ENCODE results near the gene DIAPH2. TPM values are rescaled to one million over a fixed set of nuclear protein-coding genes. Genes with fewer than 3 reads are reported as not detected.

The DIAPH2 gene
- total and polyA plus RNA-seq, 2 of the 13 experiments (the other 11 are each of a cell fraction or from before 2014, with no cell fraction given): 2.1 to 8.5 TPM

DNA sequence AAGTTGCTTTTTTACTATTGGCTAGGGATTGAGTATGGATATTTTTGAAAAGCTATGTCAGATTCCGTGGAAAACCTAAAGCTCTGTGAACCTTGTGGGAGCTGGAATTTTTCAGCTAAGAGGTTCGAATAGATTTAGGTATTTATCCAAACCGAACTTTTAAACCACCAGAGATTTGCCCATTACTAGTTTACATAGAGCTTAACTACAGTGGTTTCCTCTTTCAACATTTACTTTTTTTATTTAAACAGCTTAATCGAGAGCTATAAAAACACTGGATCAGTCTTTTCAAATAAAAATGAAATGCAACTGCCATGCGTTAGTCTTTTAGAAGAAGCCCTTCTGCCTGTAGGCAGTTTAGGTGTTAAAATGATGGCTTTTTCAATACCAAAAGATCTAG, 576.0 kb downstream of the DIAPH2 start:
- POLR2A ChIA-PET: no interaction called here
- Histone ChIP-seq H3K9me3 (ENCODE audit: low read length) (no peaks in the 10 kb centered on the region), H3K27me3 (ENCODE audit: control insufficient read depth in 1 of 2, insufficient read depth in 2 of 2, low read length in 2 of 2) (no peaks in the 10 kb centered on the region), H3K4me2 (ENCODE audit: low read depth, low read length) (no peak overlapping the region), H3K27ac (ENCODE audit: extremely low read length, insufficient read depth, low read length) (no peak overlapping the region), H4K20me1 (ENCODE audit: insufficient read depth, low read length) (no peaks in the 10 kb centered on the region), H3K9ac (ENCODE audit: insufficient read depth, low read depth, low read length) (no peak overlapping the region), H3K4me3 (replicated peaks in 1 of 3; ENCODE audit: insufficient read depth in 1 of 3, low read depth in 2 of 3, low read length in 3 of 3) (no peak overlapping the region), H2AFZ (ENCODE audit: low read length) (no peak overlapping the region), H3K36me3 (replicated peaks in 1 of 2; ENCODE audit: control insufficient read depth in 1 of 2, insufficient read depth in 2 of 2, low read length in 2 of 2) (no peaks in the 10 kb centered on the region), H3K79me2 (ENCODE audit: insufficient read depth, low read length) (no peaks in the 10 kb centered on the region), H3K4me1 (ENCODE audit: insufficient read depth, low read length) (no peaks in the 10 kb centered on the region)
- no TSS peak for BruUV-seq (replicated peaks)
- intact Hi-C loops (cut with micrococcal nuclease; ENCODE audit: unreplicated experiment) (no loop called here), in situ Hi-C loops (cut with HindIII; ENCODE audit: extremely low pct_ligation_motif_present, low pct_unique_long_range_greater_than_20kb) (no loop called here)
- ATAC-seq (no peak), FAIRE-seq (no peak), DNase-seq (ENCODE audit: low spot score) (no peak)
- whole genome bisulfite sequencing (ENCODE audit: low lambda C conversion rate): 90% methylated on average over 5 of the region's 5 CpGs
- TF ChIP-seq ZNF660 (CRISPR knock-in tag; IDR thresholded peaks at IDR 0.05; ENCODE audit: borderline replicate concordance, low read depth) (no peak), ZNF441 (CRISPR knock-in tag; IDR thresholded peaks at IDR 0.05; ENCODE audit: borderline replicate concordance) (no peak), GATAD1 (CRISPR knock-in tag; IDR thresholded peaks at IDR 0.05) (no peak), POGZ (CRISPR knock-in tag; IDR thresholded peaks at IDR 0.05) (no peak), ZHX2 (IDR thresholded peaks at IDR 0.05; ENCODE audit: low read depth) (no peak), ZHX2 (CRISPR knock-in tag; IDR thresholded peaks at IDR 0.05; ENCODE audit: borderline replicate concordance) (no peak), HOXA9 (CRISPR knock-in tag; IDR thresholded peaks at IDR 0.05; ENCODE audit: borderline replicate concordance) (no peak), ZNF777 (CRISPR knock-in tag; IDR thresholded peaks at IDR 0.05) (no peak), RARA (CRISPR knock-in tag; IDR thresholded peaks at IDR 0.05) (no peak), HNRNPUL1 (IDR thresholded peaks at IDR 0.05; ENCODE audit: low read depth, low read length) (no peak), NFKB2 (CRISPR knock-in tag; IDR thresholded peaks at IDR 0.05; ENCODE audit: borderline replicate concordance) (no peak), SP5 (CRISPR knock-in tag; IDR thresholded peaks at IDR 0.05; ENCODE audit: borderline replicate concordance, low read depth) (no peak), RFXAP (CRISPR knock-in tag; IDR thresholded peaks at IDR 0.05; ENCODE audit: borderline replicate concordance) (no peak), ZNF891 (CRISPR knock-in tag; IDR thresholded peaks at IDR 0.05) (no peak)
- TF ChIP-seq, protein P1, sequence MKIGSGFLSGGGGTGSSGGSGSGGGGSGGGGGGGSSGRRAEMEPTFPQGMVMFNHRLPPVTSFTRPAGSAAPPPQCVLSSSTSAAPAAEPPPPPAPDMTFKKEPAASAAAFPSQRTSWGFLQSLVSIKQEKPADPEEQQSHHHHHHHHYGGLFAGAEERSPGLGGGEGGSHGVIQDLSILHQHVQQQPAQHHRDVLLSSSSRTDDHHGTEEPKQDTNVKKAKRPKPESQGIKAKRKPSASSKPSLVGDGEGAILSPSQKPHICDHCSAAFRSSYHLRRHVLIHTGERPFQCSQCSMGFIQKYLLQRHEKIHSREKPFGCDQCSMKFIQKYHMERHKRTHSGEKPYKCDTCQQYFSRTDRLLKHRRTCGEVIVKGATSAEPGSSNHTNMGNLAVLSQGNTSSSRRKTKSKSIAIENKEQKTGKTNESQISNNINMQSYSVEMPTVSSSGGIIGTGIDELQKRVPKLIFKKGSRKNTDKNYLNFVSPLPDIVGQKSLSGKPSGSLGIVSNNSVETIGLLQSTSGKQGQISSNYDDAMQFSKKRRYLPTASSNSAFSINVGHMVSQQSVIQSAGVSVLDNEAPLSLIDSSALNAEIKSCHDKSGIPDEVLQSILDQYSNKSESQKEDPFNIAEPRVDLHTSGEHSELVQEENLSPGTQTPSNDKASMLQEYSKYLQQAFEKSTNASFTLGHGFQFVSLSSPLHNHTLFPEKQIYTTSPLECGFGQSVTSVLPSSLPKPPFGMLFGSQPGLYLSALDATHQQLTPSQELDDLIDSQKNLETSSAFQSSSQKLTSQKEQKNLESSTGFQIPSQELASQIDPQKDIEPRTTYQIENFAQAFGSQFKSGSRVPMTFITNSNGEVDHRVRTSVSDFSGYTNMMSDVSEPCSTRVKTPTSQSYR (CRISPR knock-in tag; IDR thresholded peaks at IDR 0.05; ENCODE audit: borderline replicate concordance): no peak
- TF ChIP-seq, protein P2, sequence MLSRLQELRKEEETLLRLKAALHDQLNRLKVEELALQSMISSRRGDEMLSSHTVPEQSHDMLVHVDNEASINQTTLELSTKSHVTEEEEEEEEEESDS (CRISPR knock-in tag; IDR thresholded peaks at IDR 0.05; ENCODE audit: borderline replicate concordance): no peak
- CTCF ChIA-PET (ENCODE audit: low intra/inter-chr PET ratio, low total read pairs): no interaction called here

Data from HepG2 (cell line).